K562 (cell line): ENCODE data around the gene DNAJC8. TPM values are rescaled to one million over a fixed set of nuclear protein-coding genes. Genes with fewer than 3 reads are reported as not detected.

Source experiments
- ATF1 ChIP-seq, 2 experiments: fragments of 450-650 bp in 1 of 2; IDR thresholded peaks; 2 replicates each; pipeline ENCODE4 v1.6.1; 2016; ENCODE audit warnings: missing compliant biosample characterization in 1 of 2, missing genetic modification characterization in 1 of 2
- ATF3 ChIP-seq, 2 experiments: fragments of 450-650 bp in 1 of 2; sonication (generic) in 1 of 2; formaldehyde crosslinking in 1 of 2; IDR thresholded peaks in 1 of 2; conservative IDR thresholded peaks in 1 of 2; 2 replicates each; pipeline versions ENCODE4 v1.6.1 to v1.8.1; 2016 to 2023; ENCODE audit warnings: mild to moderate bottlenecking in 2 of 2, moderate library complexity in 2 of 2, inconsistent platforms in 1 of 2, missing genetic modification reagents in 1 of 2
- CHD1 ChIP-seq: fragments of 200-600 bp; sonication (generic); IDR thresholded peaks from one replicate; pipeline ENCODE4 v1.6.1; 2012; ENCODE audit warnings: mild to moderate bottlenecking, moderate library complexity, low read length, inconsistent platforms
- EGR1 ChIP-seq: fragments of 450-650 bp; conservative IDR thresholded peaks from 2 replicates; pipeline ENCODE4 v1.6.1; 2017; ENCODE audit warnings: mild to moderate bottlenecking
- ERF ChIP-seq: fragments of 450-650 bp; formaldehyde crosslinking; IDR thresholded peaks from 2 replicates; pipeline ENCODE4 v1.4.0; 2020; ENCODE audit warnings: mild to moderate bottlenecking, mixed read lengths
- FOXK1 ChIP-seq: sonication (generic); formaldehyde crosslinking; IDR thresholded peaks from 2 replicates; pipeline ENCODE4 v1.8.0; 2022; ENCODE audit warnings: missing genetic modification reagents, mild to moderate bottlenecking, borderline replicate concordance
- FOXO4 ChIP-seq: fragments of 450-650 bp; formaldehyde crosslinking; IDR thresholded peaks from 2 replicates; pipeline ENCODE4 v1.4.0; 2020; ENCODE audit warnings: mild to moderate bottlenecking, moderate library complexity
- NFRKB ChIP-seq: fragments of 450-650 bp; IDR thresholded peaks from 2 replicates; pipeline ENCODE4 v1.6.1; 2016; ENCODE audit warnings: low read depth
- NKRF ChIP-seq: fragments of 450-650 bp; IDR thresholded peaks from 2 replicates; pipeline ENCODE4 v1.6.1; 2016; ENCODE audit warnings: borderline replicate concordance
- NR2C2 ChIP-seq, 2 experiments: fragments of 200-800 bp in 1 of 2; sonication (Bioruptor generic) in 1 of 2; sonication (generic) in 1 of 2; formaldehyde crosslinking in 1 of 2; IDR thresholded peaks; 2 replicates each; pipeline versions ENCODE4 v1.6.1 to v1.8.0; 2016 to 2022; ENCODE audit warnings: mild to moderate bottlenecking in 1 of 2, missing compliant biosample characterization in 1 of 2, missing genetic modification characterization in 1 of 2, missing genetic modification reagents in 1 of 2
- RBFOX2 ChIP-seq: fragments of 200-400 bp; formaldehyde crosslinking; IDR thresholded peaks from 2 replicates; pipeline ENCODE4 v1.6.1; 2017; ENCODE audit warnings: low read depth, mild to moderate bottlenecking, low read length, moderate library complexity
- SIN3A ChIP-seq, 2 experiments: fragments of 150-350 bp in 1 of 2; IDR thresholded peaks; 2 replicates each; pipeline ENCODE4 v1.6.1; 2011 to 2016; ENCODE audit warnings: borderline replicate concordance in 2 of 2, low read depth in 2 of 2, low read length in 2 of 2, mild to moderate bottlenecking in 2 of 2, moderate library complexity in 2 of 2; ENCODE audit not compliant: control insufficient read depth in 1 of 2
- SNAPC5 ChIP-seq: fragments of 250-450 bp; sonication (Bioruptor Pico); IDR thresholded peaks from 2 replicates; pipeline ENCODE4 v1.8.0; 2021; ENCODE audit warnings: moderate library complexity, mild to moderate bottlenecking, inconsistent platforms
- TOE1 ChIP-seq, 2 experiments: fragments of 450-650 bp in 1 of 2; sonication (generic) in 1 of 2; formaldehyde crosslinking in 1 of 2; IDR thresholded peaks; 2 replicates each; pipeline versions ENCODE4 v1.7.1 to v1.8.0; 2016 to 2022; ENCODE audit warnings: borderline replicate concordance in 2 of 2, mild to moderate bottlenecking in 2 of 2, antibody characterized with exemption in 1 of 2, inconsistent platforms in 1 of 2, low read depth in 1 of 2, missing genetic modification reagents in 1 of 2, moderate library complexity in 1 of 2
- ZNF224 ChIP-seq: sonication (generic); formaldehyde crosslinking; IDR thresholded peaks from 2 replicates; pipeline ENCODE4 v1.8.0; 2022; ENCODE audit warnings: mild to moderate bottlenecking, missing genetic modification reagents
- ZNF277 ChIP-seq: fragments of 250-450 bp; sonication (Bioruptor Pico); IDR thresholded peaks from 2 replicates; pipeline ENCODE4 v1.8.0; 2022; ENCODE audit warnings: inconsistent platforms, mild to moderate bottlenecking, moderate library complexity, borderline replicate concordance
- ZNF431 ChIP-seq: sonication (generic); formaldehyde crosslinking; IDR thresholded peaks from 2 replicates; pipeline ENCODE4 v1.8.0; 2022; ENCODE audit warnings: mild to moderate bottlenecking, missing genetic modification reagents
- ZNF444 ChIP-seq: fragments of 250-450 bp; sonication (Bioruptor Pico); IDR thresholded peaks from 2 replicates; pipeline ENCODE4 v1.4.0; 2020; ENCODE audit warnings: mild to moderate bottlenecking, moderate library complexity
- polyA plus RNA-seq, 8 experiments: library from polyadenylated mRNA; depleted of rRNA in 4 of 8; stranded (reverse) in 5 of 8; unstranded in 3 of 8; fragments of >200 nt; fragmentation: Nextera tagmentation in 2 of 8; fragmentation: Illumina TruSeq in 1 of 8; extraction: Ambion mirVana in 2 of 8; extraction: Trizol in 1 of 8; gene quantifications; 2 replicates each; pipeline versions ENCODE4 v1.2.1 to v1.2.3, GENCODE V29; 2011 to 2014; ENCODE audit warnings: inconsistent platforms in 1 of 8, missing spikeins in 1 of 8
- total RNA-seq, 7 experiments: library from RNA; depleted of rRNA in 6 of 7; stranded (reverse); fragments of >200 nt in 6 of 7; fragmentation: Illumina TruSeq in 2 of 7; extraction: Trizol in 2 of 7; gene quantifications; 2 replicates each; pipeline versions ENCODE4 v1.2.1 to v1.2.3, GENCODE V29; 2011 to 2021; ENCODE audit warnings: low replicate concordance in 1 of 7

The DNAJC8 gene
- total and polyA plus RNA-seq, 9 of the 15 experiments (the other 6 are each of a cell fraction or from before 2014, with no cell fraction given), result 143 to 508 (median 209) TPM

- TF ChIP-seq NKRF (no peak), ZNF224 (0 out of 2 replicates have a peak, but pooled peaks have one; percentile 8), ZNF444 (CRISPR knock-in tag) (peak; percentile 94), EGR1 (peak; percentile 22; the same call in 1 of the 2 replicates), CHD1 (peak; percentile 57), RBFOX2 (peak; percentile 81), ATF3 (IDR thresholded peaks at IDR 0.05) (0 out of 2 replicates have a peak, but pooled peaks have one; percentile 19), ATF3 (CRISPR knock-in tag; conservative IDR thresholded peaks at IDR 0.05) (no peak), FOXK1 (CRISPR knock-in tag) (0 out of 2 replicates have a peak, but pooled peaks have one; percentile 5), ATF1 (CRISPR knock-in tag; IDR thresholded peaks at IDR 0.05) (no peak), ATF1 (tag; IDR thresholded peaks at IDR 0.05) (no peak), NFRKB (0 out of 2 replicates have a peak, but pooled peaks have one; percentile 32), FOXO4 (CRISPR knock-in tag) (peak; percentile 62; the same call in 1 of the 2 replicates), ERF (CRISPR knock-in tag) (0 out of 2 replicates have a peak, but pooled peaks have one; percentile 10), TOE1 (IDR thresholded peaks at IDR 0.05; ENCODE audit: borderline replicate concordance) (no peak), TOE1 (CRISPR knock-in tag; IDR thresholded peaks at IDR 0.05; ENCODE audit: borderline replicate concordance, low read depth) (0 out of 2 replicates have a peak, but pooled peaks have one; percentile 4), NR2C2 (CRISPR knock-in tag; IDR thresholded peaks at IDR 0.05) (peak; percentile 18; the same call in 1 of the 2 replicates), NR2C2 (tag; IDR thresholded peaks at IDR 0.05) (no peak), ZNF431 (CRISPR knock-in tag) (0 out of 2 replicates have a peak, but pooled peaks have one; percentile 34), ZNF277 (CRISPR knock-in tag) (no peak), SNAPC5 (CRISPR knock-in tag) (no peak), SIN3A (IDR thresholded peaks at IDR 0.05; ENCODE audit: borderline replicate concordance in 2 of 2, control insufficient read depth in 1 of 2, low read depth in 2 of 2, low read length in 2 of 2) (peak in 1 of 2 experiments; percentile 37; a peak in 1 of 4 replicates)
Measured at GRCh38 chr1:28259934-28260802, 27.3 kb upstream of the DNAJC8 start (continued).
